NT2/D1 (cell line): ENCODE data around the gene SLC25A13.
A peak's percentile ranks its signal among the peaks of the same experiment; 100 is the strongest.

Experiments used
- DNase-seq: peaks from one replicate; pipeline ENCODE4 v3.0.0-alpha.2; 2011; ENCODE audit warnings: low read depth, low spot score
- H3K27me3 ChIP-seq: 2 replicates; pipeline ENCODE4 v1.6.0; 2011; ENCODE audit warnings: mild to moderate bottlenecking; ENCODE audit not compliant: insufficient read length, insufficient read depth
- H3K36me3 ChIP-seq: 2 replicates; pipeline ENCODE4 v1.6.1; 2011; ENCODE audit warnings: mild to moderate bottlenecking, low read length, mixed read lengths; ENCODE audit not compliant: insufficient read depth, insufficient read length
- H3K4me1 ChIP-seq: 2 replicates; pipeline ENCODE4 v1.5.1; 2011; ENCODE audit not compliant: insufficient read depth, insufficient read length
- H3K4me3 ChIP-seq: 2 replicates; pipeline ENCODE4 v1.5.1; 2011; ENCODE audit warnings: low read depth; ENCODE audit not compliant: insufficient read length
- H3K9ac ChIP-seq: 2 replicates; pipeline ENCODE4 v1.6.0; 2011; ENCODE audit warnings: low read depth; ENCODE audit not compliant: insufficient read length
- H3K9me3 ChIP-seq: 2 replicates; pipeline ENCODE4 v1.5.1; 2011; ENCODE audit warnings: mild to moderate bottlenecking, low read length; ENCODE audit not compliant: insufficient read depth
- SUZ12 ChIP-seq: IDR thresholded peaks from 2 replicates; pipeline ENCODE4 v1.6.1; 2011; ENCODE audit not compliant: insufficient read length, insufficient read depth; ENCODE audit errors: extremely low read depth
- YY1 ChIP-seq: IDR thresholded peaks from 2 replicates; pipeline ENCODE4 v1.6.1; 2011; ENCODE audit not compliant: insufficient read length, insufficient read depth
- ZNF274 ChIP-seq: IDR thresholded peaks from 2 replicates; pipeline ENCODE4 v1.6.1; 2011; ENCODE audit warnings: mild to moderate bottlenecking, low read depth, low read length

SLC25A13 gene

DNA sequence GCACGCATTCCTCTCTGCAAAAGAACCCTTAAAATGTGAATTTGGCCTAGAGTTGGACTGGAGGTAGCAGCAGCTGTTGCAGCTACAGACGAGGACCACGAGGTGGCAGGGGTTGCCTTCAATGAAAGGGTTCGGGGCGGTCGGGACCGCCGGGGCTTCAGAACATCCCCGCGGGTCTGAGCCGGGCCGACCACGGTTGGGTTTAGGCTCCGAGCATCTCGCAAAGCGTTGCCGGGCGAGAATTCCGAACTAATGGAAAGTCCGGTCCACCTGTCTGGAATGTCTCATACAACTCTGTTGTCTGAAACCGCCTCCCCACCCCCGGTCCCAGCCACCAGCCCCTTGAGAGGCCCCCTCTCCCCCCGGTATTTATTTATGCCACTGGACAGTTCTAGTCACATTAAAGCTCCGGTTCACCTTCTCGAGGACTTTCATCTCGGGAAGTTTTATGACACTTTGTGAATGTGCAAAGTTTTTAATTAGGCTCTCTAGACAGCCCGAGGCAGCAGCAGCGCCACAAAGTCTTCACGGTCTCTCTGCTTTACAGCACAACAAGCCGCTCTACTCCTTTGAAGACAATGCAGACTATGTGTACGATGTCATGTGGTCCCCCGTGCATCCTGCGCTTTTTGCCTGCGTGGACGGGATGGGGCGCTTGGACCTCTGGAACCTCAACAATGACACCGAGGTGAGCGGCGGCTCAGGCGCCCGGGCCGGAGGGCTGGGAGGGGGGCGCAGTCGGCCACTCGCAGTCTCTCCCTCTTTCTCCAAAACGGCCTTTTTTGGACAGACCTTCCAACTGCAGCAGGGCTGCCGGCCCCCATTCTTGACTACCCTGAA is 246.2 kb downstream of the SLC25A13 start:
- Histone ChIP-seq H3K36me3 (no peaks in the 10 kb centered on the region), H3K9me3 (no peaks in the 10 kb centered on the region), H3K4me3 (peak overlapping the region; percentile 41), H3K9ac (peak overlapping the region; percentile 70), H3K4me1 (no peaks in the 10 kb centered on the region), H3K27me3 (no peaks in the 10 kb centered on the region)
- TF ChIP-seq YY1 = no peak
- no peak for TF ChIP-seq ZNF274
- no peak for TF ChIP-seq SUZ12
- DNase-seq = peak; percentile 28

DNA sequence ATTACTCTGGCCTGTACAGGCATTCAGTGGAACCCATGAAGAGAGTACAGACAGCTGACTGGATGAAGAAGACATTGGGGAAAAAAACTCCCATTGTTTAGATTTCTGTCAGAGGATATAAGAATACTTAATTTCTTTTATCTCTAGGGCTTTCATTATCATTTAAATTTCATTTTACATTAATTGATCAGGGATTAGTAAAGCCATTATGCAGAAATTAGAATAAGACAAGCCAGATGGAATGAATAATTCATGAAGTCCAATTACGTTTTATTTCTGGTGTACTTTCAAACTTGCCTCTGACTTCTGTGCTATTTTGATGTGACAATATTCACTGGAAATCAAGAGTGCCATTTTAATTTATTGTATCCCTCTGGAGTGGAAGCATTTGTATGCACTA is 247.0 kb downstream of the SLC25A13 start:
- TF ChIP-seq SUZ12 (no peak), ZNF274 (no peak)
- no peak for DNase-seq

More for the DNA sequence above, 247.0 kb downstream of the SLC25A13 start:
- Histone ChIP-seq H3K27me3 (no peaks in the 10 kb centered on the region), H3K4me3 (no peak overlapping the region), H3K9ac (no peak overlapping the region), H3K4me1 (no peaks in the 10 kb centered on the region), H3K36me3 (no peaks in the 10 kb centered on the region), H3K9me3 (no peaks in the 10 kb centered on the region)
